HCT116 (cell line): ENCODE data around the gene ATXN2. TPM values are rescaled to one million over a fixed set of nuclear protein-coding genes. Genes with fewer than 3 reads are reported as not detected.

ENCODE experiments used
- ATAC-seq: fragments of 200-7000 bp; cut with Tn5 transposase; 2 replicates; pipeline ENCODE4 v1.9.1; 2020; ENCODE audit warnings: mild to moderate bottlenecking, moderate library complexity
- BruUV-seq: library from RNA; stranded (reverse); fragments of 400-500 nt; replicated peaks from 2 replicates; lab custom pipeline; 2021; lab: Mats Ljungman, UMichigan
- CTCF ChIA-PET: fragments of 300-600 bp; sonication (Branson Sonifier 250); formaldehyde crosslinking; loops from one replicate; lab custom pipeline; 2021; ENCODE audit warnings: antibody characterized with exemption; lab: Charles Lee
- POLR2A ChIA-PET: fragments of 300-600, 350-600 bp; sonication (Branson Sonifier 250); formaldehyde crosslinking; loops from one replicate; lab custom pipeline; 2021; ENCODE audit warnings: antibody characterized with exemption; lab: Charles Lee
- RAD21 ChIA-PET, 2 experiments: fragments of 300-600 bp; sonication (Branson Sonifier 250); formaldehyde crosslinking; loops; one replicate each; lab custom pipeline; 2023; ENCODE audit warnings: low total read pairs in 2 of 2; ENCODE audit not compliant: uncharacterized antibody in 2 of 2, unreplicated experiment in 2 of 2, low non-redundant PET in 1 of 2; lab: Charles Lee
- DNase-seq: peaks from one replicate; pipeline ENCODE4 v3.0.0-alpha.2; 2010; ENCODE audit warnings: low read depth, low spot score
- H2AFZ ChIP-seq: fragments of 200-600 bp; shearing (Covaris generic), sonication (generic); 2 replicates; pipeline ENCODE4 v1.6.1; 2017; ENCODE audit warnings: low read depth, mixed run types, mixed read lengths, antibody characterized with exemption, low read length; ENCODE audit not compliant: poor library complexity, severe bottlenecking
- H3K27ac ChIP-seq: 2 replicates; pipeline ENCODE4 v1.5.1; 2012; ENCODE audit warnings: low read depth, low read length
- H3K27me3 ChIP-seq: fragments of 200-600 bp; sonication (generic); 2 replicates; pipeline ENCODE4 v1.6.1; 2016; ENCODE audit warnings: mixed run types, low read length, mixed read lengths; ENCODE audit not compliant: insufficient read depth
- H3K36me3 ChIP-seq, 2 experiments: fragments of 200-500 bp in 1 of 2; fragments of 200-600 bp in 1 of 2; sonication (Bioruptor generic) in 1 of 2; sonication (generic) in 1 of 2; 2 replicates each; pipeline versions ENCODE4 v1.5.1 to v1.6.1; 2014 to 2016; ENCODE audit warnings: low read length in 2 of 2, inconsistent platforms in 1 of 2, mixed read lengths in 1 of 2, mixed run types in 1 of 2; ENCODE audit not compliant: insufficient read depth in 2 of 2, control insufficient read depth in 1 of 2
- H3K4me1 ChIP-seq, 2 experiments: fragments of 200-600 bp in 1 of 2; sonication (generic) in 1 of 2; 2 replicates each; pipeline versions ENCODE4 v1.5.1 to v1.6.1; 2012 to 2017; ENCODE audit warnings: low read length in 2 of 2, inconsistent platforms in 1 of 2, mild to moderate bottlenecking in 1 of 2, mixed read lengths in 1 of 2, mixed run types in 1 of 2, moderate library complexity in 1 of 2; ENCODE audit not compliant: insufficient read depth in 2 of 2, control insufficient read depth in 1 of 2
- H3K4me2 ChIP-seq: fragments of 200-600 bp; sonication (generic); 2 replicates; pipeline ENCODE4 v1.6.1; 2017; ENCODE audit warnings: mixed run types, low read length, mixed read lengths
- H3K4me3 ChIP-seq, 2 experiments: fragments of 200-600 bp in 1 of 2; sonication (generic) in 1 of 2; replicated peaks in 1 of 2; 2 replicates each; pipeline ENCODE4 v1.5.1; 2011 to 2016; ENCODE audit warnings: low read length in 2 of 2, control low read depth in 1 of 2, low read depth in 1 of 2, mild to moderate bottlenecking in 1 of 2, mixed read lengths in 1 of 2, mixed run types in 1 of 2
- H3K79me2 ChIP-seq: fragments of 200-600 bp; sonication (generic); 2 replicates; pipeline ENCODE4 v1.6.1; 2017; ENCODE audit warnings: mild to moderate bottlenecking, mixed run types, low read length, moderate library complexity, mixed read lengths; ENCODE audit not compliant: insufficient read depth
- H3K9ac ChIP-seq: fragments of 200-600 bp; sonication (generic); 2 replicates; pipeline ENCODE4 v1.6.1; 2016; ENCODE audit warnings: low read length, mixed read lengths
- H3K9me2 ChIP-seq: fragments of 200-600 bp; sonication (generic), shearing (Covaris generic); 2 replicates; pipeline ENCODE4 v1.6.1; 2017; ENCODE audit warnings: mixed run types, mild to moderate bottlenecking, moderate library complexity; ENCODE audit not compliant: insufficient read depth
- H3K9me3 ChIP-seq, 2 experiments: fragments of 200-500 bp in 1 of 2; fragments of 200-600 bp in 1 of 2; sonication (Bioruptor generic) in 1 of 2; sonication (generic) in 1 of 2; 2 replicates each; pipeline ENCODE4 v1.6.1; 2014 to 2017; ENCODE audit warnings: low read length in 2 of 2, mixed read lengths in 2 of 2, inconsistent platforms in 1 of 2, low read depth in 1 of 2, mild to moderate bottlenecking in 1 of 2, mixed run types in 1 of 2, moderate library complexity in 1 of 2; ENCODE audit not compliant: control insufficient read depth in 1 of 2, insufficient read depth in 1 of 2
- H4K20me1 ChIP-seq: fragments of 200-600 bp; sonication (generic), shearing (Covaris generic); 2 replicates; pipeline ENCODE4 v1.6.1; 2017; ENCODE audit warnings: mixed run types, mild to moderate bottlenecking, moderate library complexity; ENCODE audit not compliant: insufficient read depth
- ATF3 ChIP-seq: IDR thresholded peaks from 2 replicates; pipeline ENCODE4 v1.6.1; 2012
- CBX3 ChIP-seq: IDR thresholded peaks from 2 replicates; pipeline ENCODE4 v1.6.1; 2012; ENCODE audit warnings: low read depth
- EGR1 ChIP-seq: IDR thresholded peaks from 2 replicates; pipeline ENCODE4 v1.6.1; 2012; ENCODE audit warnings: low read depth
- EZH2 ChIP-seq: fragments of 200-600 bp; sonication (generic); IDR thresholded peaks from 2 replicates; pipeline ENCODE4 v1.6.1; 2017; ENCODE audit warnings: antibody characterized with exemption, mixed run types
- JUND ChIP-seq: IDR thresholded peaks from 2 replicates; pipeline ENCODE4 v1.6.1; 2012
- POLR2A ChIP-seq: IDR thresholded peaks from 2 replicates; pipeline ENCODE4 v1.7.0; 2011; ENCODE audit warnings: borderline replicate concordance; ENCODE audit not compliant: insufficient read depth, insufficient read length; ENCODE audit errors: extremely low read depth
- POLR2AphosphoS5 ChIP-seq: IDR thresholded peaks from 2 replicates; pipeline ENCODE4 v1.6.1; 2011; ENCODE audit warnings: mild to moderate bottlenecking, low read depth, low read length, moderate library complexity
- RAD21 ChIP-seq: IDR thresholded peaks from 2 replicates; pipeline ENCODE4 v1.6.1; 2012; ENCODE audit warnings: low read depth, mild to moderate bottlenecking
- REST ChIP-seq: IDR thresholded peaks from 2 replicates; pipeline ENCODE4 v1.6.1; 2012; ENCODE audit warnings: low read depth
- SP1 ChIP-seq: IDR thresholded peaks from 2 replicates; pipeline ENCODE4 v1.6.1; 2012; ENCODE audit warnings: low read depth
- YY1 ChIP-seq: IDR thresholded peaks from 2 replicates; pipeline ENCODE4 v1.6.1; 2011; ENCODE audit warnings: low read length, low read depth, moderate library complexity, mild to moderate bottlenecking; ENCODE audit not compliant: insufficient replicate concordance; ENCODE audit errors: extremely low read depth
- ZNF274 ChIP-seq: fragments of 200-500 bp; sonication (Bioruptor generic); IDR thresholded peaks from 2 replicates; pipeline ENCODE4 v1.6.1; 2014; ENCODE audit warnings: mild to moderate bottlenecking, low read depth, low read length, inconsistent platforms
- intact Hi-C: fragments of 100-400 bp; cut with micrococcal nuclease; formaldehyde crosslinking; loops from 2 replicates; pipeline ENCODE4 v1.10.0; 2022
- total RNA-seq: library from RNA; stranded (reverse); gene quantifications from one replicate; pipeline ENCODE4 v1.2.1, GENCODE V29; 2021; ENCODE audit not compliant: unreplicated experiment

The ATXN2 gene
- total RNA-seq, 1 experiment from 2014 or later = 72.7 TPM

- no peak for ATAC-seq
- no peaks in the 10 kb centered on the region for H4K20me1 ChIP-seq
- no peaks in the 10 kb centered on the region for H3K9me3 ChIP-seq
- TF ChIP-seq JUND = no peak
- no peak for TF ChIP-seq RAD21
- TF ChIP-seq ZNF274 = no peak
- TF ChIP-seq SP1 = no peak
- TF ChIP-seq EZH2 = no peak
- no peak for TF ChIP-seq CBX3
- no peak for TF ChIP-seq POLR2AphosphoS5
- TF ChIP-seq EGR1 = no peak
- no peak for TF ChIP-seq REST
- no peak for TF ChIP-seq ATF3
- TF ChIP-seq POLR2A = no peak
- no peak for TF ChIP-seq YY1
- TF ChIP-seq, all 23 proteins: peak for 0
- BruUV-seq = no TSS peak
- Histone ChIP-seq H3K4me3 (no peak overlapping the region), H3K4me1 (peaks cover 30 to 78% of the 10 kb centered on the region in 2 experiments), H3K79me2 (peaks cover 48% of the 10 kb centered on the region), H3K27me3 (no peaks in the 10 kb centered on the region), H3K9me2 (no peaks in the 10 kb centered on the region), H2AFZ (no peak overlapping the region), H3K9ac (no peak overlapping the region), H3K36me3 (no peaks in the 10 kb centered on the region), H3K4me2 (no peak overlapping the region), H3K27ac (no peak overlapping the region)
- intact Hi-C loops = no loop called here
- CTCF ChIA-PET = interaction anchor here (1.0 to 2.2 kb wide), 2 partner anchors 14 to 41 kb away, joined by 3 to 6 read pairs; no protein-coding TSS in a partner anchor
- no peak for DNase-seq
- POLR2A ChIA-PET = no interaction called here
- RAD21 ChIA-PET = no interaction called here
Observed at GRCh38 chr12:111411185-111411764, 187.8 kb downstream of the ATXN2 start.
